Measurements from ENCODE around the gene GFY. TPM values are rescaled to one million over a fixed set of nuclear protein-coding genes. Genes with fewer than 3 reads are reported as not detected.

GFY gene
- polyA plus RNA-seq, 1 donor from 2014 or later, result not detected

- Histone ChIP-seq H3K27ac (ENCODE audit: low read length) (no peak overlapping the region), H3K79me2 (replicated peaks; ENCODE audit: insufficient read depth, low read length) (no peaks in the 10 kb centered on the region), H3K27me3 (ENCODE audit: insufficient read depth, low read depth, low read length) (peaks cover 74% of the 10 kb centered on the region), H3K4me2 (ENCODE audit: low read length) (no peak overlapping the region), H3K4me3 (ENCODE audit: low read length) (peak overlapping the region; percentile 52), H3F3A (ENCODE audit: insufficient read depth, low read length, poor library complexity, severe bottlenecking) (no peaks in the 10 kb centered on the region), H2AFZ (ENCODE audit: low read depth, low read length) (no peak overlapping the region), H3K9me3 (ENCODE audit: low read length) (no peaks in the 10 kb centered on the region), H3K9me2 (ENCODE audit: insufficient read depth, low read length) (no peaks in the 10 kb centered on the region), H3K9ac (ENCODE audit: low read length) (peak overlapping the region; percentile 3), H3K36me3 (ENCODE audit: insufficient read depth, low read length) (no peaks in the 10 kb centered on the region), H4K20me1 (ENCODE audit: insufficient read depth) (no peaks in the 10 kb centered on the region)
- no peak for TF ChIP-seq EP300 (conservative IDR thresholded peaks at IDR 0.05; ENCODE audit: poor library complexity, severe bottlenecking)
- TF ChIP-seq REST (IDR thresholded peaks at IDR 0.05; ENCODE audit: borderline replicate concordance), result no peak
- TF ChIP-seq RAD21 (conservative IDR thresholded peaks at IDR 0.05), result no peak
- TF ChIP-seq EZH2 (IDR thresholded peaks at IDR 0.05; ENCODE audit: borderline replicate concordance, insufficient read depth, low read length, poor library complexity, severe bottlenecking), result peak; percentile 48
These were observed 15.4 kb downstream of the GFY start for GRCh38 chr19:49440439-49441209.

- peak within 1 kb of the TSS; percentile 77 for H3K4me3 ChIP-seq (ENCODE audit: low read length)
- no peaks in the 10 kb centered on the region for H4K20me1 ChIP-seq (ENCODE audit: insufficient read depth)
- H3K27ac ChIP-seq (ENCODE audit: low read length), result no peak within 1 kb of the TSS
- TF ChIP-seq REST (IDR thresholded peaks at IDR 0.05; ENCODE audit: borderline replicate concordance) (no peak), TAF1 (IDR thresholded peaks at IDR 0.05; ENCODE audit: low read depth) (no peak), MXI1 (conservative IDR thresholded peaks at IDR 0.05; ENCODE audit: poor library complexity, severe bottlenecking) (no peak), SMC3 (conservative IDR thresholded peaks at IDR 0.05; ENCODE audit: poor library complexity) (no peak), POLR2AphosphoS5 (IDR thresholded peaks at IDR 0.05) (no peak)
- no peak within 1 kb of the TSS for H3K4me2 ChIP-seq (ENCODE audit: low read length)
- no peaks in the 10 kb centered on the region for H3K9me2 ChIP-seq (ENCODE audit: insufficient read depth, low read length)
- H3K79me2 ChIP-seq (replicated peaks; ENCODE audit: insufficient read depth, low read length), result no peaks in the 10 kb centered on the region
- H3K27me3 ChIP-seq (ENCODE audit: insufficient read depth, low read depth, low read length), result peaks cover 68% of the 10 kb centered on the region
- H3K9ac ChIP-seq (ENCODE audit: low read length), result peak within 1 kb of the TSS; percentile 3
- no peaks in the 10 kb centered on the region for H3K36me3 ChIP-seq (ENCODE audit: insufficient read depth, low read length)
- no peaks in the 10 kb centered on the region for H3F3A ChIP-seq (ENCODE audit: insufficient read depth, low read length, poor library complexity, severe bottlenecking)
- no peak within 1 kb of the TSS for H2AFZ ChIP-seq (ENCODE audit: low read depth, low read length)
- H3K9me3 ChIP-seq (ENCODE audit: low read length), result no peaks in the 10 kb centered on the region
These were observed 16.2 kb downstream of the GFY start, which contains the start of gene SLC17A7 for GRCh38 chr19:49441210-49441959. SLC17A7 (minus strand) TSS chr19:49441527; CDS start chr19:49441379, 148 bp downstream.
